ENCODE measurements around the gene PSTPIP2. TPM values are rescaled to one million over a fixed set of nuclear protein-coding genes. Genes with fewer than 3 reads are reported as not detected.

PSTPIP2 gene
- total and polyA plus RNA-seq, 2 of the 13 experiments (the other 11 are each of a cell fraction or from before 2014, with no cell fraction given), result 0.25 to 0.27 TPM

- TF ChIP-seq IRF2 (CRISPR knock-in tag; IDR thresholded peaks at IDR 0.05) (peak; percentile 79; the same call in 1 of the 2 replicates), SP2 (CRISPR knock-in tag; IDR thresholded peaks at IDR 0.05) (0 out of 2 replicates have a peak, but pooled peaks have one; percentile 13), GRHL1 (CRISPR knock-in tag; conservative IDR thresholded peaks at IDR 0.05) (no peak), TBX3 (IDR thresholded peaks at IDR 0.05; ENCODE audit: borderline replicate concordance) (peak; percentile 54; the same call in 1 of the 2 replicates), ZNF580 (CRISPR knock-in tag; IDR thresholded peaks at IDR 0.05; ENCODE audit: borderline replicate concordance, low read depth) (peak; percentile 55; the same call in 1 of the 2 replicates), RXRB (CRISPR knock-in tag; IDR thresholded peaks at IDR 0.05; ENCODE audit: borderline replicate concordance) (peak; percentile 45; the same call in 1 of the 2 replicates), MED1 (CRISPR knock-in tag; IDR thresholded peaks at IDR 0.05) (peak; percentile 58), ATF1 (CRISPR knock-in tag; IDR thresholded peaks at IDR 0.05) (no peak), BRF2 (CRISPR knock-in tag; IDR thresholded peaks at IDR 0.05) (no peak), ZNF468 (CRISPR knock-in tag; IDR thresholded peaks at IDR 0.05) (no peak), KAT8 (CRISPR knock-in tag; IDR thresholded peaks at IDR 0.05) (peak; percentile 95), TERF1 (CRISPR knock-in tag; IDR thresholded peaks at IDR 0.05) (no peak), RELA (CRISPR knock-in tag; IDR thresholded peaks at IDR 0.05) (no peak), HOXA7 (CRISPR knock-in tag; IDR thresholded peaks at IDR 0.05) (no peak), NCOR1 (IDR thresholded peaks at IDR 0.05; ENCODE audit: borderline replicate concordance, low read length) (peak; percentile 32; the same call in 1 of the 2 replicates), CSRNP2 (CRISPR knock-in tag; conservative IDR thresholded peaks at IDR 0.05; ENCODE audit: low read depth) (no peak), ELF1 (CRISPR knock-in tag; IDR thresholded peaks at IDR 0.05) (peak; percentile 75), ZNF354B (CRISPR knock-in tag; IDR thresholded peaks at IDR 0.05) (no peak), STAG1 (CRISPR knock-in tag; IDR thresholded peaks at IDR 0.05) (no peak), ZNF33A (CRISPR knock-in tag; IDR thresholded peaks at IDR 0.05; ENCODE audit: borderline replicate concordance) (0 out of 2 replicates have a peak, but pooled peaks have one; percentile 33), CBX1 (IDR thresholded peaks at IDR 0.05; ENCODE audit: low read depth) (no peak), CHD2 (IDR thresholded peaks at IDR 0.05; ENCODE audit: low read depth, low read length) (peak; percentile 61; the same call in 1 of the 2 replicates), SKI (IDR thresholded peaks at IDR 0.05; ENCODE audit: partially characterized antibody) (peak; percentile 93), KLF11 (CRISPR knock-in tag; IDR thresholded peaks at IDR 0.05) (no peak), ADNP (CRISPR knock-in tag; IDR thresholded peaks at IDR 0.05) (no peak), NFKB2 (CRISPR knock-in tag; IDR thresholded peaks at IDR 0.05; ENCODE audit: borderline replicate concordance) (no peak; the same call in 1 of the 2 replicates)
Measured at GRCh38 chr18:45967007-45967706, 104.9 kb downstream of the PSTPIP2 start, which contains the start of gene EPG5 (continued).

All from HepG2 (cell line).